ENCODE data around the gene LRG1. TPM values are rescaled to one million over a fixed set of nuclear protein-coding genes. Genes with fewer than 3 reads are reported as not detected.

LRG1 gene
- total RNA-seq, 1 experiment from 2014 or later, result 0.11 TPM

DNA sequence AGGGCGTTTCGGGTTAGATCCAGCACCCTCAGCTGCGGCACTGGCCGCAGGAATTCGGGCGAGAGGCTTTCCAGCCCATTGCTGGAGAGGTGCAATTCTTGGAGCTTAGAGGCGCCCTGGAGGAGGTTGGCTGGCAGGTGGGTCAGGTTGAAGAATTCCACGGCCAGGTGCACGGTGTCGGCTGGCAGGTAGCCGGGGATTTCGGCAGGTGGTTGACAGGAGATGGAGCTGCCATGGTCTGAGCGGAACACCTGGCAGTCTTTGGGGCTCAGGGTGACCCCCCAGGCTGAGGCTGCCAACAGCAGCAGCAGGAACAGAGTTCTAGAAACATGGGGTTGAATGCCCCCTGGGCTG, 1.3 kb downstream of the LRG1 start:
- Histone ChIP-seq H3K9me2 (replicated peaks; ENCODE audit: insufficient read depth, low read length) (no peaks in the 10 kb centered on the region), H4K20me1 (ENCODE audit: insufficient read depth, low read depth, low read length) (no peaks in the 10 kb centered on the region), H3K4me2 (ENCODE audit: low read depth, low read length, poor library complexity, severe bottlenecking) (no peak overlapping the region), H3K36me3 (ENCODE audit: insufficient read depth, low read length) (no peaks in the 10 kb centered on the region), H3K9me3 (ENCODE audit: low read length) (no peaks in the 10 kb centered on the region), H3K4me3 (ENCODE audit: low read length) (no peak overlapping the region), H2AFZ (ENCODE audit: low read length) (no peak overlapping the region), H3K79me2 (ENCODE audit: low read length) (no peaks in the 10 kb centered on the region), H3K27me3 (ENCODE audit: low read length) (0 out of 2 replicates have a peak, but pooled peaks cover 3% of the 10 kb centered on the region), H3K9ac (ENCODE audit: low read length) (no peak overlapping the region), H3K4me1 (ENCODE audit: low read length) (no peaks in the 10 kb centered on the region), H3K27ac (ENCODE audit: low read length) (no peak overlapping the region)
- no peak for DNase-seq

DNA sequence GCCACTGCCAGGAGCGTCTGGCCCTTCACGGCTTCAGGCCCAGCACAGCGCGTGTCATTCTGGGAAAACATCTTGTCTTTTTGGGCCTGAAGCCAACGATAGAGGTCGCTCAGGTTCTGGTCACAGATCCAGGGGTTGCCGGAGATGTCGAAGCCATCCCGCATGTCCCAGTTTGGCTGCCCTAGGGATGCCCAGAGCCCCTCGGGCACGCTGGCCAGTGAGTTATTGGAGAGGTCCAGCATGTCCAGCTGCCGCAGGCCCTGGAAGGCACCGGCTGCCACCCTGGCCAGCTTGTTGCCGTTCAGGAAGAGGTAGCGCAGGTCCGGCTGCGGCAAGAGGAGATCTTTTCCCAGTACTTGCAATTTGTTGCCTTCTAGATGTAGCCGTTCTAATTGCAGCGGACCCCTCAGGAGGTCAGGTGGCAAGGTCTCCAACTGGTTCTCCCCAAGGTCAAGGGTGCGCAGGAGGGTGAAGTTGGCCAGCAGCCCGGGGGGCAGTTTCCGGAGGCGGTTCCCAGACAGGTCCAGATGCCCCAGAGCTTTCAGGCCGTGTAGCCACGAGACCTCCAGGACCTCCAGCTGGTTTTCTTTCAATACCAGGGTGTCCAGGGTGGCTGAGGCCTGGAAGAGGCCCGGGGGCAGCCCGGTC, 1.8 kb downstream of the LRG1 start:
- Histone ChIP-seq H3K4me3 (ENCODE audit: low read length) (no peak overlapping the region), H4K20me1 (ENCODE audit: insufficient read depth, low read depth, low read length) (no peaks in the 10 kb centered on the region), H3K9ac (ENCODE audit: low read length) (no peak overlapping the region), H3K4me1 (ENCODE audit: low read length) (no peaks in the 10 kb centered on the region), H3K9me3 (ENCODE audit: low read length) (no peaks in the 10 kb centered on the region), H3K27ac (ENCODE audit: low read length) (no peak overlapping the region), H3K27me3 (ENCODE audit: low read length) (0 out of 2 replicates have a peak, but pooled peaks cover 3% of the 10 kb centered on the region), H3K36me3 (ENCODE audit: insufficient read depth, low read length) (no peaks in the 10 kb centered on the region), H2AFZ (ENCODE audit: low read length) (no peak overlapping the region), H3K79me2 (ENCODE audit: low read length) (no peaks in the 10 kb centered on the region), H3K9me2 (replicated peaks; ENCODE audit: insufficient read depth, low read length) (no peaks in the 10 kb centered on the region), H3K4me2 (ENCODE audit: low read depth, low read length, poor library complexity, severe bottlenecking) (no peak overlapping the region)
- no peak for DNase-seq

DNA sequence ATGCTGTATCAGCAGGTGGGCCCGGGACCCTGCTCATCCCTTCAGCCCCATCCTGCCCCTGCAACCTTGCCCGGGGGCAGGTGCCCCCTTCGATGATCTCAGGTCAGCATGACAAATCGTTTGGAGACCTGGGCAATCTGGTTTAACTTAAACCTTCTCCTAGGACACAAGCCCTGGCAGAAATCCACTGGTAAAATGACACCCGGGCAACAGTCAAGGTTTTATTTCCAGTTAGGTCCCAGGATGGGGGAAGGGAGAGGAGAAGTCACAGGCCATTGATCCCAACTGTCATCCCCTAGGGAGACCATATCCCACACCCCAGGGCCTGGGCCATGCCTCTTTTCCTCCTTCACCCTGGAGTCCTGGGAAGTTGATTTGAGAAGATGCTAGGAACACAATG, 3.0 kb downstream of the LRG1 start:
- Histone ChIP-seq H3K9me3 (ENCODE audit: low read length) (no peaks in the 10 kb centered on the region), H3K4me3 (ENCODE audit: low read length) (no peak overlapping the region), H3K79me2 (ENCODE audit: low read length) (no peaks in the 10 kb centered on the region), H3K4me2 (ENCODE audit: low read depth, low read length, poor library complexity, severe bottlenecking) (no peak overlapping the region), H4K20me1 (ENCODE audit: insufficient read depth, low read depth, low read length) (no peaks in the 10 kb centered on the region), H3K9me2 (replicated peaks; ENCODE audit: insufficient read depth, low read length) (no peaks in the 10 kb centered on the region), H3K27ac (ENCODE audit: low read length) (no peak overlapping the region), H3K4me1 (ENCODE audit: low read length) (no peaks in the 10 kb centered on the region), H2AFZ (ENCODE audit: low read length) (no peak overlapping the region), H3K27me3 (ENCODE audit: low read length) (0 out of 2 replicates have a peak, but pooled peaks cover 3% of the 10 kb centered on the region), H3K36me3 (ENCODE audit: insufficient read depth, low read length) (no peaks in the 10 kb centered on the region), H3K9ac (ENCODE audit: low read length) (no peak overlapping the region)
- DNase-seq, result no peak

DNA sequence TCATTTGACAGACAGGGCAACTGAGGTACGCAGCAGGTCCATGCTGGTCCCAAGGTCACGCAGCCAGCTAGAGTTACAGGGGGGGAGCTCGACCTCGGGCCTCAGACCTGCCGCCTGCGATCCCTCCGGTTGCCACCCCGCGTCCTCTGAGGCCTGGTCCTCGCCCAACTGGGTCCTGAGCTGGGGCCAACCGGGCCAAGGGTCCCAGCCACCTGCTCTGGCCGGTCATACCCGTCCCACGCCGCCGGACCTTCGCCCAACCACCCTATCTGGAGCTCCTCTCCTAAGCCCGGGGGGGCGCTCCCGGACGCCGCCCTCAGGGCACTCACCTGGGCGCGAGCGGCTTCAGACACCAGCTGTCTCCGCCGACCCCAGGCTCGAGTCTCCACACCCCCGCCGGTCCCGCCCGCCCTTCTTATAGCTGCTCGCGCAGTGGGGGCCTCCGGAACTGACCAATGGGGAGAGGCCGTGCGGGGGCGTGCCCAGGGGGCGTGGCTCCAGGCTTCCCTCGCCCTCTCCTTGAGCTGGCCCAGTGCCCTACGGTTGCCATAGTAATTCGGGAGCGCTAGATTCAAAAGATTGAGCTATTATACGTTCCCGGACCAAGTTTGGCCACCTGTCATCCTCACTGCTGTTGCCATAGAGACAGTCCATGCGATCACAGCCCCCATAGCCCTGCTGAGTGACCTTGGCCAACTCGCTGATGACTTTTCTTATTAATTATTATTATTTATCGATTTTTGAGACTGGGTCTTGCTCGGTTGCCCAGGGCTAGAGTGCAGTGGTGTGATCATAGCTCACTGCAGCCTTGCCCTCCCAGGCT, 4.8 kb downstream of the LRG1 start, which contains the start of gene PLIN5:
TSS of gene PLIN5 (minus strand) at position 389 of the 823 bp plus-strand sequence. CDS start 1,150 bp downstream, outside the sequence.
- Histone ChIP-seq H3K9me2 (replicated peaks; ENCODE audit: insufficient read depth, low read length) (no peaks in the 10 kb centered on the region), H3K36me3 (ENCODE audit: insufficient read depth, low read length) (no peaks in the 10 kb centered on the region), H3K9me3 (ENCODE audit: low read length) (no peaks in the 10 kb centered on the region), H4K20me1 (ENCODE audit: insufficient read depth, low read depth, low read length) (no peaks in the 10 kb centered on the region), H3K4me1 (ENCODE audit: low read length) (no peaks in the 10 kb centered on the region), H3K27me3 (ENCODE audit: low read length) (no peaks in the 10 kb centered on the region), H3K27ac (ENCODE audit: low read length) (no peak within 1 kb of the TSS), H3K79me2 (ENCODE audit: low read length) (no peaks in the 10 kb centered on the region), H2AFZ (ENCODE audit: low read length) (no peak within 1 kb of the TSS), H3K9ac (ENCODE audit: low read length) (no peak within 1 kb of the TSS), H3K4me2 (ENCODE audit: low read depth, low read length, poor library complexity, severe bottlenecking) (no peak within 1 kb of the TSS), H3K4me3 (ENCODE audit: low read length) (no peak within 1 kb of the TSS)
- DNase-seq, result peak; percentile 81

DNA sequence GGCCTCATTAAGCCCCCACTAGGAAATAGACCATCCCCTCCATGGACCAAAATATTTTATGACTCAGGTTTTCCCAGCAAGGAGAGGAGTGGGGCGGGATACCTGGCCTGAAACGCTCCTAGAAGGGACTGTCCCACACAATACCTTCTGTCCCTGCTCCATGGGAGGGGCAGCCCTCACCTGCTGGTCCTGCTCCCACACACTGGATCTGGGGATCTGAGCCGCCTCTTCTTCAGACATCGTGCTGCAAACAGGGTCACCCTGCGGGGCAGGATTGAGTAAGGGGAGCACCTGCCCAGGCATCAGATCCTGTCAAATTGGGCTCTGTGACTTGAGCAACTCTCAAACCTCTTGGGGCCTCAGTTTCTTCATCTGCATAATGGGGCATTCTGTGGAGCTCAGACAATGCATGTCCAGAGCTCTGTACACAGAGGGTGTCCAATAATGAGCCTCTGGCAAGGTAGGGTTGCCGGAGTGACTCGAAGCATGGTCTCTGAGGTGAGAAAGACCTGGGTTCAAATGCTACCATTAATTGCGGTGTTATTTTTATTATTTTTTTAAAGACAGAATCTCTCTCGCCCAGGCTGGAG, 5.9 kb downstream of the LRG1 start:
- H3K9me2 ChIP-seq (replicated peaks; ENCODE audit: insufficient read depth, low read length), result no peaks in the 10 kb centered on the region
- no peaks in the 10 kb centered on the region for H3K9me3 ChIP-seq (ENCODE audit: low read length)
- H3K4me2 ChIP-seq (ENCODE audit: low read depth, low read length, poor library complexity, severe bottlenecking), result no peak overlapping the region
- no peak overlapping the region for H3K27ac ChIP-seq (ENCODE audit: low read length)
- H3K9ac ChIP-seq (ENCODE audit: low read length), result no peak overlapping the region
- no peaks in the 10 kb centered on the region for H3K36me3 ChIP-seq (ENCODE audit: insufficient read depth, low read length)
- H2AFZ ChIP-seq (ENCODE audit: low read length), result no peak overlapping the region
- no peak overlapping the region for H3K4me3 ChIP-seq (ENCODE audit: low read length)
- no peaks in the 10 kb centered on the region for H3K4me1 ChIP-seq (ENCODE audit: low read length)
- no peak for DNase-seq
- H3K27me3 ChIP-seq (ENCODE audit: low read length), result no peaks in the 10 kb centered on the region
- H4K20me1 ChIP-seq (ENCODE audit: insufficient read depth, low read depth, low read length), result no peaks in the 10 kb centered on the region
- no peaks in the 10 kb centered on the region for H3K79me2 ChIP-seq (ENCODE audit: low read length)

DNA sequence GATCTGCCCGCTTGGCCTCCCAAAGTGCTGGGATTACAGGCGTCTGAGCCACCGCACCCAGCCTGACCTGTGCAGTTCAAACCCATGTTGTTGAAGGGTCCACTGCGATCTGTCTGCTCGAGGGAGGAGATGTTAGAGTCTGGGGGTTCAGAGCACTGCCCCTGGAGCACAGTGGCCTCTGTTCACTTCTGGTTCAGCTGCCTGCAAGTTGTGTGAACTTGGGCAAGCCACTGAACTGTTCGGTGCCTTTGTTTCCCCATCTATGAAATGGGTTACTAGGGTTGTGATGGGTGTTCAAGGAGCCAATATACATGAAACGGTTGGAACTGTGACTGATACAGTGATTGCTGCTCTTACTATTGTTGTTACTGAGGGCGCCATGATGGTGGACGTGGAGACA, 6.5 kb downstream of the LRG1 start:
- Histone ChIP-seq H2AFZ (ENCODE audit: low read length) (no peak overlapping the region), H3K9ac (ENCODE audit: low read length) (no peak overlapping the region), H3K27me3 (ENCODE audit: low read length) (no peaks in the 10 kb centered on the region)

DNA sequence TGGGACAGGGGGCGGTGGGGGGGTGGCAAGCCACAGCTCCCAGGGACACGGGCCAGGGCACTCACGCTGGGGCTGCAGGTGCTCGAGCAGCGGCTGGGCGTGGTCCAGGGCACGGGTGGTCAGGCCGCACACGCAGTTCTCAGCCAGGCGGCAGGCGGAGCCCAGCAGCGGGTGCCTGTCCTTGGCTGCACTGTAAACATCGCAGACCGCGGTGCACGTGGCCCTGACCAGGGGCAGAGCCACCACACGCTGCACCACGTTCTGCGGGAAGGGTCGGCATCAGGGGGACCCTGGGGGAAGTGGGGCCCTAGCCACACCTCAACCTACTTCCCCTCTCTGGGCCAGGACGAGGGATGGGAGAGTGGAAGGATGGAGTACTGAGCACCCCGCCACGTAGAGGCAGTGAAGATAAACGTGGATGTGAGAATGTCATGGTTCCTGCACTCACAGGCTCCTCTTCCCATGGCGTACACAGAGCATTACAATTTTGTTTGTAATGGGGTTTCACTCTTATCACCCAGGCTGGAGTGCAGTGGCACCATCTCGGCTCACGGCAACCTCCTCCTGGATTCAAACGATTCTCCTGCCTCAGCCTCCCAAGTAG, 8.2 kb downstream of the LRG1 start:
- Histone ChIP-seq H3K79me2 (ENCODE audit: low read length) (no peaks in the 10 kb centered on the region), H3K4me1 (ENCODE audit: low read length) (no peaks in the 10 kb centered on the region), H3K9me3 (ENCODE audit: low read length) (no peaks in the 10 kb centered on the region), H3K9me2 (replicated peaks; ENCODE audit: insufficient read depth, low read length) (no peaks in the 10 kb centered on the region), H3K4me2 (ENCODE audit: low read depth, low read length, poor library complexity, severe bottlenecking) (no peak overlapping the region), H3K9ac (ENCODE audit: low read length) (no peak overlapping the region), H3K36me3 (ENCODE audit: insufficient read depth, low read length) (no peaks in the 10 kb centered on the region), H3K27me3 (ENCODE audit: low read length) (no peaks in the 10 kb centered on the region), H2AFZ (ENCODE audit: low read length) (no peak overlapping the region), H4K20me1 (ENCODE audit: insufficient read depth, low read depth, low read length) (no peaks in the 10 kb centered on the region), H3K4me3 (ENCODE audit: low read length) (no peak overlapping the region), H3K27ac (ENCODE audit: low read length) (no peak overlapping the region)
- no peak for DNase-seq

More for the DNA sequence above, 6.5 kb downstream of the LRG1 start:
- Histone ChIP-seq H4K20me1 (ENCODE audit: insufficient read depth, low read depth, low read length) (no peaks in the 10 kb centered on the region), H3K79me2 (ENCODE audit: low read length) (no peaks in the 10 kb centered on the region), H3K27ac (ENCODE audit: low read length) (no peak overlapping the region), H3K9me3 (ENCODE audit: low read length) (no peaks in the 10 kb centered on the region), H3K36me3 (ENCODE audit: insufficient read depth, low read length) (no peaks in the 10 kb centered on the region), H3K4me1 (ENCODE audit: low read length) (no peaks in the 10 kb centered on the region), H3K4me3 (ENCODE audit: low read length) (no peak overlapping the region), H3K4me2 (ENCODE audit: low read depth, low read length, poor library complexity, severe bottlenecking) (no peak overlapping the region), H3K9me2 (replicated peaks; ENCODE audit: insufficient read depth, low read length) (no peaks in the 10 kb centered on the region)
- DNase-seq, result no peak

DNA sequence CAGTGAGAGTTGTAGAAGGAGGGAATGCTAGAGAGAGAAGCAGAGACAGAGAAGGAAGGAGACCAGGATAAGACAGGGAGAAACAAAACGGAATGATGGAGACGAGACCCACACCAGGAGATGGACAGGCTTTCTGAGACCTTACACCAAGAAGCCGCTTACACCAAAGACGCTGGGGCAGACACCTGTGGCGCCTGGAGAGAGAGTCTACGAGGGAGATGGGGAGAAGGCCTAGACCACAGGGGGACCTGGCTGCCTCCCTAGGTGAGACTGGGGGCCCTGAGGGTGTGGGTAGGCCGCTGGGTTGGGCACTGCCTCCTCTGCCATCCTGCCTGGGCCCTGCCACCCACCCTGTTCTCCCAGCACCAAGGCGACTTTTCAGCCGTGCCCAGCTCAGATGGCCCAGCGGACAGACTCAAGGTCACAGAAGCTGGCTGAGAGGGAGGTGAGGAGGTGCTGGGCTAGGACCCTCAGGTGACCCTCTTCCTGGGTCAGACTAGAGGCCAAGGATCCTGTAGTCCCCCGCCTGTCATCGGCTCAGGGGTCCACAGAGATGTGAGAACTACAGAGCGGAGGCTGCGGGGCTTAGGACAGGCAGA, 9.8 kb downstream of the LRG1 start:
- no peak for DNase-seq
- Histone ChIP-seq H3K4me2 (ENCODE audit: low read depth, low read length, poor library complexity, severe bottlenecking) (no peak overlapping the region), H2AFZ (ENCODE audit: low read length) (no peak overlapping the region), H3K9me3 (ENCODE audit: low read length) (no peaks in the 10 kb centered on the region), H3K27ac (ENCODE audit: low read length) (no peak overlapping the region), H3K9me2 (replicated peaks; ENCODE audit: insufficient read depth, low read length) (no peaks in the 10 kb centered on the region), H3K4me3 (ENCODE audit: low read length) (no peak overlapping the region), H4K20me1 (ENCODE audit: insufficient read depth, low read depth, low read length) (no peaks in the 10 kb centered on the region), H3K9ac (ENCODE audit: low read length) (no peak overlapping the region), H3K79me2 (ENCODE audit: low read length) (no peaks in the 10 kb centered on the region), H3K27me3 (ENCODE audit: low read length) (no peaks in the 10 kb centered on the region), H3K4me1 (ENCODE audit: low read length) (no peaks in the 10 kb centered on the region), H3K36me3 (ENCODE audit: insufficient read depth, low read length) (no peaks in the 10 kb centered on the region)

Measured in Karpas-422 (cell line).